Panc1 (cell line): ENCODE data around the gene KLK15. TPM values are rescaled to one million over a fixed set of nuclear protein-coding genes. Genes with fewer than 3 reads are reported as not detected.

Source experiments
- ATAC-seq: fragments of 200-7000 bp; cut with Tn5 transposase; 2 replicates; pipeline ENCODE4 v1.9.1; 2020; ENCODE audit warnings: mild to moderate bottlenecking, moderate library complexity
- BruUV-seq: library from RNA; stranded (reverse); fragments of 400-500 nt; replicated peaks from 2 replicates; lab custom pipeline; 2021; lab: Mats Ljungman, UMichigan
- CTCF ChIA-PET: fragments of 300-600 bp; sonication (Branson Sonifier 250); formaldehyde crosslinking; loops from one replicate; lab custom pipeline; 2022; ENCODE audit warnings: antibody characterized with exemption; lab: Charles Lee
- POLR2A ChIA-PET: fragments of 300-600 bp; sonication (Branson Sonifier 250); formaldehyde crosslinking; loops from one replicate; lab custom pipeline; 2022; ENCODE audit warnings: antibody characterized with exemption; lab: Charles Lee
- DNase-seq: peaks from one replicate; pipeline ENCODE4 v3.0.0-alpha.2; 2010; ENCODE audit warnings: low read depth, low spot score
- H3K27ac ChIP-seq: 2 replicates; pipeline ENCODE4 v1.5.1; 2011; ENCODE audit warnings: mild to moderate bottlenecking, low read length, inconsistent platforms
- H3K27me3 ChIP-seq: fragments of 200-500 bp; sonication (Bioruptor generic); 2 replicates; pipeline ENCODE4 v1.6.0; 2014; ENCODE audit warnings: low read length, inconsistent platforms; ENCODE audit not compliant: control insufficient read depth, insufficient read depth
- H3K36me3 ChIP-seq: fragments of 200-500 bp; sonication (Bioruptor generic); 2 replicates; pipeline ENCODE4 v1.5.1; 2014; ENCODE audit warnings: inconsistent platforms, mild to moderate bottlenecking, low read length, moderate library complexity; ENCODE audit not compliant: control insufficient read depth, insufficient read depth
- H3K4me1 ChIP-seq: 2 replicates; pipeline ENCODE4 v1.5.1; 2011; ENCODE audit warnings: inconsistent platforms, mild to moderate bottlenecking, low read length, moderate library complexity; ENCODE audit not compliant: control insufficient read depth, insufficient read depth
- H3K4me3 ChIP-seq, 2 experiments: 2 replicates each; pipeline ENCODE4 v1.5.1; 2011 to 2012; ENCODE audit warnings: low read depth in 2 of 2, low read length in 2 of 2, mild to moderate bottlenecking in 2 of 2, inconsistent platforms in 1 of 2, moderate library complexity in 1 of 2
- H3K9me3 ChIP-seq: fragments of 200-500 bp; sonication (Bioruptor generic); 2 replicates; pipeline ENCODE4 v1.5.1; 2014; ENCODE audit warnings: low read depth, mild to moderate bottlenecking, inconsistent platforms, low read length, moderate library complexity; ENCODE audit not compliant: control insufficient read depth, insufficient read depth
- CTCF ChIP-seq: fragments of 450-650 bp; IDR thresholded peaks from 2 replicates; pipeline ENCODE4 v1.5.1; 2017; ENCODE audit warnings: mild to moderate bottlenecking
- POLR2AphosphoS5 ChIP-seq: IDR thresholded peaks from 2 replicates; pipeline ENCODE4 v1.6.1; 2012; ENCODE audit warnings: mild to moderate bottlenecking, low read depth, low read length, moderate library complexity
- REST ChIP-seq, 2 experiments: IDR thresholded peaks; 2 replicates each; pipeline ENCODE4 v1.6.1; 2011 to 2012; ENCODE audit warnings: low read depth in 2 of 2, control low read depth in 1 of 2, low read length in 1 of 2, mild to moderate bottlenecking in 1 of 2, moderate library complexity in 1 of 2; ENCODE audit not compliant: insufficient read depth in 1 of 2
- SIN3A ChIP-seq: IDR thresholded peaks from 2 replicates; pipeline ENCODE4 v1.6.1; 2012; ENCODE audit warnings: low read depth, mild to moderate bottlenecking, low read length, moderate library complexity, borderline replicate concordance; ENCODE audit not compliant: insufficient read depth
- TCF7L2 ChIP-seq: IDR thresholded peaks from 2 replicates; pipeline ENCODE4 v1.6.1; 2011; ENCODE audit warnings: mild to moderate bottlenecking, low read depth, low read length, inconsistent platforms
- in situ Hi-C: cut with HindIII; loops from 2 replicates; pipeline ENCODE4 v1.10.0; 2016; ENCODE audit warnings: low sequenced_read_pairs, low pct_unique_long_range_greater_than_20kb
- intact Hi-C: fragments of 100-400 bp; cut with micrococcal nuclease; formaldehyde crosslinking; loops from one replicate; pipeline ENCODE4 v1.10.0; 2022; ENCODE audit not compliant: unreplicated experiment
- total RNA-seq: library from RNA; stranded (reverse); gene quantifications from one replicate; pipeline ENCODE4 v1.2.1, GENCODE V29; 2021; ENCODE audit not compliant: unreplicated experiment

KLK15 gene
- total RNA-seq, 1 experiment from 2014 or later: not detected

GRCh38 chr19:50877338-50877737 lies 44.0 kb upstream of the KLK15 start:
- BruUV-seq: no TSS peak
- Histone ChIP-seq H3K27ac (no peak overlapping the region), H3K4me3 (no peak overlapping the region), H3K4me1 (no peaks in the 10 kb centered on the region), H3K36me3 (no peaks in the 10 kb centered on the region), H3K27me3 (peaks cover 7% of the 10 kb centered on the region; the same call in 1 of the 2 replicates), H3K9me3 (no peaks in the 10 kb centered on the region)
- POLR2A ChIA-PET: no interaction called here
- TF ChIP-seq SIN3A: no peak
- DNase-seq (no peak), ATAC-seq (no peak)
- CTCF ChIA-PET: no interaction called here
- in situ Hi-C loops (no loop called here), intact Hi-C loops (no loop called here)

- Histone ChIP-seq H3K4me3 (no peak overlapping the region), H3K36me3 (no peaks in the 10 kb centered on the region), H3K9me3 (no peaks in the 10 kb centered on the region), H3K4me1 (no peaks in the 10 kb centered on the region), H3K27ac (no peak overlapping the region), H3K27me3 (peaks cover 7% of the 10 kb centered on the region; the same call in 1 of the 2 replicates)
- no peak for ATAC-seq
- BruUV-seq: no TSS peak
- ChIA-PET POLR2A (no interaction called here), CTCF (no interaction called here)
- in situ Hi-C loops: no loop called here
- intact Hi-C loops: no loop called here
- DNase-seq: no peak
- TF ChIP-seq REST (IDR thresholded peaks at IDR 0.05; ENCODE audit: insufficient read depth in 1 of 2, low read depth in 2 of 2, low read length in 1 of 2) (no peak), SIN3A (no peak), CTCF (no peak), POLR2AphosphoS5 (no peak), TCF7L2 (no peak)
Measured at GRCh38 chr19:50876456-50876855, 43.1 kb upstream of the KLK15 start.

GRCh38 chr19:50875795-50876422 lies 42.5 kb upstream of the KLK15 start:
- POLR2A ChIA-PET: no interaction called here
- DNase-seq (no peak), ATAC-seq (no peak)
- BruUV-seq: no TSS peak
- Histone ChIP-seq H3K36me3 (no peaks in the 10 kb centered on the region), H3K27ac (no peak overlapping the region), H3K27me3 (peaks cover 5% of the 10 kb centered on the region; the same call in 1 of the 2 replicates), H3K4me3 (no peak overlapping the region), H3K9me3 (no peaks in the 10 kb centered on the region), H3K4me1 (no peaks in the 10 kb centered on the region)
- intact Hi-C loops (no loop called here), in situ Hi-C loops (no loop called here)
- TF ChIP-seq POLR2AphosphoS5 (no peak), TCF7L2 (no peak)
- CTCF ChIA-PET: no interaction called here
